IPS DF 6.9 (cell line): ENCODE results near the gene TEKT3.
A peak's percentile ranks its signal among the peaks of the same experiment; 100 is the strongest.

Experiments
- DNase-seq: peaks from one replicate; pipeline ENCODE4 v3.0.0-alpha.2; 2013; ENCODE audit warnings: low read depth, low spot score
- H3K27ac ChIP-seq: one replicate; pipeline ENCODE4 v1.5.1; 2013; ENCODE audit warnings: low read length, control low read depth
- H3K27me3 ChIP-seq: 2 replicates; pipeline ENCODE4 v1.6.1; 2013; ENCODE audit warnings: mild to moderate bottlenecking, low read length; ENCODE audit not compliant: control insufficient read depth, insufficient read depth
- H3K36me3 ChIP-seq: 2 replicates; pipeline ENCODE4 v1.6.1; 2013; ENCODE audit warnings: low read length; ENCODE audit not compliant: control insufficient read depth, insufficient read depth
- H3K4me1 ChIP-seq: 2 replicates; pipeline ENCODE4 v1.6.1; 2013; ENCODE audit warnings: low read length; ENCODE audit not compliant: control insufficient read depth, insufficient read depth
- H3K4me3 ChIP-seq: 2 replicates; pipeline ENCODE4 v1.5.1; 2013; ENCODE audit warnings: mild to moderate bottlenecking, low read length
- H3K9me3 ChIP-seq: 2 replicates; pipeline ENCODE4 v1.6.1; 2013; ENCODE audit warnings: low read length, inconsistent platforms; ENCODE audit not compliant: control insufficient read depth, insufficient read depth
- WGBS: extraction: QIAGEN DNeasy Blood & Tissue Kit; methylation state at CpG from one replicate; pipeline ENCODE4 v1.1.7; 2013; ENCODE audit warnings: mixed read lengths, missing lambda C conversion rate; ENCODE audit not compliant: insufficient read length, insufficient coverage; 5-methylcytosine and 5-hydroxymethylcytosine counted together

Gene TEKT3

GRCh38 chr17:15260376-15261257 lies 80.8 kb downstream of the TEKT3 start:
- Histone ChIP-seq H3K4me1 (peaks cover 2% of the 10 kb centered on the region; the same call in 1 of the 2 replicates), H3K9me3 (no peaks in the 10 kb centered on the region), H3K27ac (no peak overlapping the region), H3K4me3 (peak overlapping the region; percentile 40; the same call in 1 of the 2 replicates), H3K27me3 (peaks cover 46% of the 10 kb centered on the region), H3K36me3 (no peaks in the 10 kb centered on the region)
- no CpG with 5 or more reads among the region's 67 CpGs for WGBS
- no peak for DNase-seq

- no CpG with 5 or more reads among the region's 6 CpGs for WGBS
- no peaks in the 10 kb centered on the region for H3K9me3 ChIP-seq
- DNase-seq, result no peak
- peaks cover 36% of the 10 kb centered on the region for H3K27me3 ChIP-seq
- H3K4me1 ChIP-seq, result peaks cover 2% of the 10 kb centered on the region; the same call in 1 of the 2 replicates
- H3K4me3 ChIP-seq, result no peak overlapping the region
- no peak overlapping the region for H3K27ac ChIP-seq
- H3K36me3 ChIP-seq, result no peaks in the 10 kb centered on the region
Observed at GRCh38 chr17:15257796-15258512, 83.4 kb downstream of the TEKT3 start.

GRCh38 chr17:15257258-15257788 lies 84.1 kb downstream of the TEKT3 start:
- DNase-seq, result no peak
- Histone ChIP-seq H3K4me3 (peak overlapping the region; percentile 22; the same call in 1 of the 2 replicates), H3K4me1 (peaks cover 2% of the 10 kb centered on the region; the same call in 1 of the 2 replicates), H3K27me3 (peaks cover 31% of the 10 kb centered on the region), H3K9me3 (no peaks in the 10 kb centered on the region), H3K36me3 (no peaks in the 10 kb centered on the region), H3K27ac (no peak overlapping the region)
- WGBS, result no CpG with 5 or more reads among the region's 17 CpGs

GRCh38 chr17:15256689-15257088 lies 84.7 kb downstream of the TEKT3 start:
- DNase-seq, result no peak
- H3K4me1 ChIP-seq, result peaks cover 2% of the 10 kb centered on the region; the same call in 1 of the 2 replicates
- H3K36me3 ChIP-seq, result no peaks in the 10 kb centered on the region
- no peaks in the 10 kb centered on the region for H3K9me3 ChIP-seq
- H3K27ac ChIP-seq, result no peak overlapping the region
- no peak overlapping the region for H3K4me3 ChIP-seq
- no CpG with 5 or more reads among the region's 7 CpGs for WGBS
- H3K27me3 ChIP-seq, result peaks cover 25% of the 10 kb centered on the region

GRCh38 chr17:15255713-15256454 lies 85.5 kb downstream of the TEKT3 start:
- no peaks in the 10 kb centered on the region for H3K36me3 ChIP-seq
- no peak overlapping the region for H3K27ac ChIP-seq
- H3K4me1 ChIP-seq, result no peaks in the 10 kb centered on the region
- H3K9me3 ChIP-seq, result no peaks in the 10 kb centered on the region
- H3K27me3 ChIP-seq, result peaks cover 17% of the 10 kb centered on the region
- no CpG with 5 or more reads among the region's 13 CpGs for WGBS
- DNase-seq, result no peak
- no peak overlapping the region for H3K4me3 ChIP-seq
